Hindlimb muscle (tissue), 1 donor: ENCODE results near the gene CERK. TPM values are rescaled to one million over a fixed set of nuclear protein-coding genes. Genes with fewer than 3 reads are reported as not detected.
"Not testable (repeated sequence)": the region's sequence is repeated elsewhere in the genome, so short reads cannot be mapped to it uniquely, and the experiment has no call there.

Source experiments
- DNase-seq: peaks from one replicate; pipeline ENCODE4 v3.0.0-alpha.2; 2013
- polyA plus RNA-seq: library from polyadenylated mRNA; unstranded; fragments of 120-200 nt; gene quantifications from one replicate; pipeline ENCODE4 v1.2.1, GENCODE V29; 2013; ENCODE audit not compliant: insufficient read length

CERK gene
- polyA plus RNA-seq, 1 donor, result 20.5 TPM

DNA sequence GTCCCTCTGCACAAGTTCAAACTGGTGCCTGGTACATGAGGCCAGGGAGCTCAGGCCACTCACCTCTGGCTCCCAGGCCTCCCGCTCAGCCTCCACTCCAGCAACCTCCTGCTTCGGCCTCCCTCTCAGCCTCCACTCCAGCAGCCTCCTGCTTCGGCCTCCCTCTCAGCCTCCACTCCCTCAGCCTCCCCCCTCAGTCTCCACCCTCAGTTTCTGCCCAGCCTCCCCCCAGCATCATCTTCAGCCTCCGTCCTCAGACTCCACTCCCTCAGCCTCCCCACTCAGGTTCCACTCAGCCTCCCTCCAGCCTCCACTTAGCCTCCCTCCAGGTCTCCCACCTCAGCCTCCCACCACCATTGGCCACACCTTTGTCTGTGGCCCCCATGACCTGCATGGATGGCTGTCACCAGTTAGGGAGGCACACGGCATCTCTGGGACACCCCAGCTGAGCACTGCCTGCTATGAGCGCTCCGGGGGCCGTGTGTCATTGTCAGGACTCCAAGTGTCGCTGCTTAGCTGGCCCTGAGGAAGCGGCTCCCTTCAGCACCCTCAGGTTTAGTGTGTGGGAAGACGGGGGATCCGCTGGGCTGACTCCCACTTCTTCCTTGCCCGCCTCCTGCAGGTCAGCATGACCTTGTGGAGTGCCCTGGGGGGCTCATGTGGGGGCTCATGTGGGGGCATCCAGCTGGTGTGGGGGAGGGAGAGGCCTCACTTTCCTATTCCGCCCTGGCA lies 78.8 kb downstream of the CERK start:
- DNase-seq, result no peak

GRCh38 chr22:46657996-46658947 lies 79.8 kb downstream of the CERK start:
- DNase-seq, result no peak

DNA sequence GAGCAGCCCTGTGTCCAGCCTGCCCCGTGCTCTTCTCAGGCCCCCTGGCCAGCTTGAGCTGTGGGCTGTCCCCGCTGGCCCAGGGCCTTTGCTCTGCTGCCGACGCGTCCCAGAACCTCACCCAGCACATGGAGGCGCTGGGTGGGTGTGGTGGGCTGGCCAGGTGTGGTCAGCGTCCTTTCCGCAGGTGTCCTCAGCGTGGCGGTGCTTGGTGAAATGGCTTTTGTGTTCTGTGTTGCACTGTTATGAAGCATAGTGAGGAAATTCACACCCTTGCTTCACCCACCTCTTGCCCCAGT lies 80.4 kb downstream of the CERK start:
- no peak for DNase-seq

DNA sequence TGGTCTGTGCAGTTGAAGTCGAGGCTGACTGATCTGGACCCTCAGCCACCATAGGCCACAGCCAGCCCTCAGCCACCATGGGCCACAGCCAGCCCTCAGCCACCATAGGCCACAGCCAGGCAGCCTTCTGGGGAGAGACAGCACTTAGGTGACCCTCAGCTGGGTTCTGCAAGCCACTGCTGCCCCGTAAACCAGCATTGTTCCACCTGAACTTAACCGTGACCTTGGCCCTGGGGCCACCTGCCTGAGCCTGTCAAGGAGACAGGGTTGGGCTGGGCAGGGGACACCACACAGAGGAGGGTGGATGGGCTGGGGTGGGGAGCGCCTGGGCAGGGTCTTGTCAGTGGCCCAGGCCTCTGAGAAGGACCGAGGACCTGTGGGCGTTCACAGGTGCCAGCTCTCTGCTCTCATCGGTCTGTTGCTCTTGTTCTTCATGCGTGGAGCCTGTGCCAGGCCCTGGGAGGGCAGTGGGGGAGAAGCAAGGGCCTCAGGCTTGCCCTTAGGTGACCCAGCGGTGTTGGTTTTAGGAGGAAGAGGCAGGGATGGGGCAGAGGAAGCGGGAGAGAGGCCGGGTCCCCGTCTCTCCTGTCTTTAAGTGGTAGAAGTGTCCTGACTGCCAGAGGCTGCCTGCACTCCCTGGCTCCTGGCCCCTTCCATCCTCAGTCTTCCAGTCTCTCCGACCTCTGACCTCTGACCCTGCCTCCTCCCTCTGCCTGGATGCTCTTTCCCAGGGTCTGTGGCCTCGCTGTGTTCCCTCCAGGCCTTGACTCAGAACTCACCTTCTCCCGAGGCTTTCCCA lies 81.0 kb downstream of the CERK start:
- DNase-seq, result no peak

GRCh38 chr22:46655861-46656608 lies 82.0 kb downstream of the CERK start:
- no peak for DNase-seq

DNA sequence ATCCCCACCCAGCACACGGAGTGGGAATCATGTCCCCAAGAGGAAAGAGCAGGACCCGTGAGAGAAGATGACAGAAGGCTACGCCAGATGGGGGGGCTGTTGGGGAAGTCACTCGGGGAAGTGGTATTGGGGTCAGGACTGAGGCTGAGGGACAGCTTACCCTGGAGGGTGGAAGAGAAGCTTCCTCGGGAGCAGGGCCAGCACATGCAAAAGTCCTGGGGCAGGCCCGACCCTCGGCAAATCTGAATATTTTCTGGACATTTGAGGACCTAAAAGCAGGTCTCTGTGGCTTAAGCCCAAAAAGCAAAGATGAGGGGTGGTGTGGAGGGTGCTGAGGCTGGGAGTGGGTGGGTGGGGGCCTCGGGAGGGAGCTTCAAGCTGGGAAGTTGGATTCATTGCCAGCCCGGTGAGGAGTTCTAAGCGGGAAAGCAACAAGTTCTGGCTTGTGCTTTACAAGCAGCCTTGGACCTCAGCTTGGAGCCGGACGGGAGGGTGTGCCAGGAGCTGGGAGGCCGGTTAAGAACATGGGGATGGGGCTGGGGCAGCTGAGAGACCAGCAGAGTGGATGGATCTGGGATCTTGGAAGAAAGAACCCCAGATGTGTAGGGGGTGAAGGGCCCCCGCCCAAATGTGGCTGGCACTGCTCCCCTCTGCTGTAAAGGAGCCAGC lies 83.0 kb downstream of the CERK start:
- DNase-seq, result no peak

- no peak for DNase-seq
Observed at GRCh38 chr22:46654426-46654825, 83.6 kb downstream of the CERK start.

GRCh38 chr22:46653596-46653995 lies 84.5 kb downstream of the CERK start:
- DNase-seq, result no peak

DNA sequence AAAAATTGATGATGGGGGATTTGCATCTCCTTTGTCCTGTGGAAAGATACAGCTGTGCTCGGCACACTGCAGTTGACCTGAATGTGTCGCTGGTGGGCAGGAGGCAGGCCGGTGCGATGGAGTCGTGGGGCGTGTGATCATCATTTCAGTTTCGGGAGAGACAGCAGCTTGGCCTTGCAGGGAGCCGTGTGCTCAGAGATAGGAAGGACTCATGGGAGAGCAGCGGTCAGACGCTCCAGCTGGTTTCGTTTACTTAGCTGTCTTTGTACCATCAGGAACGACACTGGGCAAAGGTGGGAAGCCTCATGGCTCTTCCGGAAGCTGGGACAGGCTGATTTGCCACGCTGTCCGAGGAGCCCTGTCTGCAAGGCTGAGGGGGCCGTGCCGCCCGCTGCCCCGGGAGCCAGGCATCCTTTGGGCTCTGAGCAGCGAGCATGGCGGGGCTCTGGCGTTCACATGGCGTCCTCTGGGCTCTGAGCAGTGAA lies 85.2 kb downstream of the CERK start:
- DNase-seq, result no peak

DNA sequence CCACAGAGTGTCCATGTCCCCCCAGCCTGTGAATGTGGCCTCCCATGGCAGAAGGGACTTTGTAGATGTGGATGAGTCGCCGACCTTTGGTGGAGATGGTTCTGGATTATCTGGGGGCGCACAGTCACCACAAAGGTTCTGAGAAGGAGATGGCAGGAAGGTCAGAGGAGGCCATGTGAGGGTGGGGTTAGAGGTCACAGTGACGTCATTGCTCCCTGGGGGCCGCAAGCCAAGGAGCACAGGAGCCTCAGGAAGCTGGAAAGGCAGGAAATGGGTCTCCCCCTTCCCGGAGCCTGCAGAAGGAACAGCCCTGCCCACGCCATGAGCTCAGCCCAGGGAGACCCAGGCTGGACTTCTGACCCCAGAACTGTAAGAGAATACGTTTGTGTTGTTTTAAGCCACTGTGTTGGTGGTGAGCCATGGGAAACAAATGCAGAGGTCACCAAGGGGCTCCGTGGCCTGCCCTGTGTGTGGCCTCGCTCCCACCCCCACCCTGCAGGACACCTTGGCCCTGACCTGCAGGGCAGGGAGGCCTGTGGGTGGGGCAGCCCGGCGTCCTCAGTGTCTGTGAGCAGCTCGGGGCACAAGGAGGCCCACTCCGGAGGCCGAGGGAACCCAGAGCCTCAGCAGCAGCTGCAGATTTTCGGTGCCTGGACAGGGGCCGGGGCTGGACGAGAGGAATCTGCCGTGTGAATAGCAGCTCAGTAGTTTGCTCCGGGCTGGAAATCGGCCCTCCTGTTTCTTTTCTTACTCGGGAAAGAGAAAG lies 85.8 kb downstream of the CERK start:
- peak; percentile 60 for DNase-seq

DNA sequence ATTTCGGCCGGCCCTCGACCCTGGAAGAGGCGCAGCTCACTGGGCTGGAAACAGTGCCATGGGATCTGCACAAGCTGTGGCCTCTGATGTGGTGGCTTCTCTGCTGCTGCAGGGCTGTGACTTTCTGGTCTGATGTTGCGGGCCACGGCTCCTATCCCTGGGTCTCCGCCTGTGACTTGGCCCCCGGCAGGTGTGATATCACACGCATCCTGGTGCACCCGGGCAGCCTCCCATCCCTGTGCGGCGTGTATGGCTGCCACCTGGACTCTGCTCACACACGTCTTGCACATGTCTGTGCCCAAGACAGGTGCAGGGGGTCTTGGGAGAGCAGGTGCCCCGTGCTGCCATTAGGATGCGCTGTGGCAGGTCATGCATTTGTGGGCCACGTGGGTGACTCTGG lies 86.7 kb downstream of the CERK start:
- DNase-seq, result no peak

GRCh38 chr22:46650078-46650810 lies 87.8 kb downstream of the CERK start:
- DNase-seq, result no peak

- no peak for DNase-seq
Observed at GRCh38 chr22:46649141-46650077, 88.6 kb downstream of the CERK start.

DNA sequence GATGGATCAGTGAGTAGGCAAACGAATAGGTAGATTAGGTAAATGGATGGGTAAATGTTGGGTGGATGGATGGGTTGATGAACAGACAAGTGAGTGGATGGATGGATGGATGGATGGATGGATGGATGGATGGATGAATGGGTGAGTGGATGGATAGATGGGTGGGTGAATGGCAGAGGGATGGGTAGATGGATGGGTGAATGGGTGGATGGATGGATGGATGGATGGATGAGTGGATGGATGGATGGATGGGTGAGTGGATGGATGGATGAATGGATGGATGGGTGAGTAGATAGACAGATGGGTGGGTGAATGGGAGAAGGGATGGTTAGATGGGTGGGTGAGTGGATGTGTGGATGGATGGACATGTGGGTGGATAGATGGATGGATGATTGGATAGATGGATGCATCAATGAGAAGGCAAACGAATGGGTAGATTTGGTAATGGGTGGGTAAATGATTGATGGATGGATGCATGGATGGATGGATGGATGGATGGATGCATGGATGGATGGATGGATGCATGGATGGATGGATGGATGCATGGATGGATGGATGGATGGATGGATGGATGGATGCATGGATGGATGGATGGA lies 89.7 kb downstream of the CERK start:
- DNase-seq, result not testable (repeated sequence)

DNA sequence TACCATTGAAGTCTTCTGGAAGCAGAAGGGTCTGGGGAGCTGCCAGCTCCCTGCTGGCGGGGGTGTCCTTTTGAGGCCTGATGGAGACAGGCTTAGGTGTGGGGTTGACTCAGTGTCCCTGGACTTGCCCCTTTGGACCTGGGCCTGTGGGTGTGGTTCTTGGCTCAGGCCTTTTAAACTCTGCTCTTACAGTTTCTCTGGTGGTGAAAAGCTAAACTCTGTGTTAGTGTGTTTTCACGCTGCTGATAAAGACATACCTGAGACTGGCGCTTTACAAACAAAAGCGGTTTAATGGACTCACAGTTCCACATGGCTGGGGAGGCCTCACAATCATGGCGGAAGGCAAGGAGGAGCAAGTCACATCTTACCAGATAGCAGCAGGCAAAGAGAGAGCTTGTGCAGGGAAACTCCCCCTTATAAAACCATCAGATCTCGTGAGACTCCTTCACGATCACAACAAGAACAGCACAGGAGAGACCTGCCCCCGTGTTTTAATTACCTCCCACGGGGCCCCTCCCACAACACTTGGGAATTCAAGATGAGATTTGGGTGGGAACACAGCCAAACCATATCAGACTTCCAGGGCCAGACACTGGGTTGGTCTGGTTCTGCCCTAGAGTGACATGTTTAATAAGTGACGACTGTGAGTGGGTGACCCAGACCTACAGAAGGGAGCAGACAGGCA lies 91.4 kb downstream of the CERK start:
- no peak for DNase-seq

GRCh38 chr22:46642840-46643480 lies 95.1 kb downstream of the CERK start:
- not testable (repeated sequence) for DNase-seq

DNA sequence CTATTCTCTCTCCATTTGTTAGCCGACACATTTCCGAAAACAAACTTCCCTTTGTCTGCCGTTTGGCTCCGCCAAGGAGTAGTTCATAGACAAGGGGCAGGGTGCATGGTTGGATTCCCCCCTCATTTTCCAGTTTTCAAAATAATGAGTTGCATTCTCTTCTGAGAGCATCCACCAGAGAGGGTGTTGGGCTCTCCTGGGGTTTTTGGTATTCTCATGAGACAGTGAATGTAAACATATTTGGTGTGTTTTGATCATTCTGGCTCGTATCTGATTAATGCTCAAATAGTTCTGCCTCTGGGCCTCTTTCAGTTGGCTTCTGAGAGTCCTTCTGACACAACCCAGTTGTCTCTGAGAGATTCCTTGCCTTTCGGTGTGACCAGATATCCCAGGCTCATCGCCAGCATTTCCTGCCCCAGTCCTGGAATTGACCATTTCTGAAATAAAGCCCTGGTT lies 96.2 kb downstream of the CERK start:
- DNase-seq, result no peak
